ENCODE measurements around the gene RNASEH1.
A peak's percentile ranks its signal among the peaks of the same experiment; 100 is the strongest.

RNASEH1 gene

GRCh38 chr2:3585261-3586109, 27.4 kb upstream of the RNASEH1 start:
- Mint-ChIP-seq H3K27me3 (ENCODE audit: low read depth) (no peaks in the 10 kb centered on the region), H3K4me1 (no peaks in the 10 kb centered on the region), H3K27ac (peak overlapping the region; percentile 91 to 97 (median 94)), H3K4me3 (peak overlapping the region; percentile 34 to 61 (median 53)), H3K36me3 (ENCODE audit: low read depth) (peaks cover 51% of the 10 kb centered on the region), H3K9me3 (peaks cover 3% of the 10 kb centered on the region)
- no peak for TF ChIP-seq CTCF (IDR thresholded peaks at IDR 0.05; ENCODE audit: unreplicated experiment in 3 of 3)

- Mint-ChIP-seq H3K27me3 (ENCODE audit: low read depth) (no peaks in the 10 kb centered on the region), H3K4me1 (no peaks in the 10 kb centered on the region), H3K9me3 (peaks cover 2% of the 10 kb centered on the region), H3K27ac (peak overlapping the region; percentile 91 to 97 (median 94)), H3K4me3 (no peak overlapping the region), H3K36me3 (ENCODE audit: low read depth) (peaks cover 56% of the 10 kb centered on the region)
- TF ChIP-seq CTCF (IDR thresholded peaks at IDR 0.05; ENCODE audit: unreplicated experiment in 3 of 3), result no peak
Measured at GRCh38 chr2:3584608-3585260, 26.6 kb upstream of the RNASEH1 start.

GRCh38 chr2:3584076-3584475, 25.9 kb upstream of the RNASEH1 start:
- H3K4me1 Mint-ChIP-seq, result peaks cover 6% of the 10 kb centered on the region
- no peak overlapping the region for H3K4me3 Mint-ChIP-seq
- H3K27me3 Mint-ChIP-seq (ENCODE audit: low read depth), result no peaks in the 10 kb centered on the region
- no peaks in the 10 kb centered on the region for H3K9me3 Mint-ChIP-seq
- peak overlapping the region; percentile 68 to 94 (median 87) for H3K27ac Mint-ChIP-seq
- TF ChIP-seq CTCF (IDR thresholded peaks at IDR 0.05; ENCODE audit: unreplicated experiment in 3 of 3), result no peak
- H3K36me3 Mint-ChIP-seq (ENCODE audit: low read depth), result peaks cover 56% of the 10 kb centered on the region

- Mint-ChIP-seq H3K27ac (no peak overlapping the region), H3K9me3 (no peaks in the 10 kb centered on the region)
Measured at GRCh38 chr2:3581367-3582262, 23.5 kb upstream of the RNASEH1 start.

GRCh38 chr2:3580449-3580848, 22.3 kb upstream of the RNASEH1 start:
- Mint-ChIP-seq H3K4me1 (peaks cover 38% of the 10 kb centered on the region), H3K36me3 (ENCODE audit: low read depth) (peaks cover 74% of the 10 kb centered on the region), H3K27ac (no peak overlapping the region), H3K4me3 (peak overlapping the region in 1 of 3 experiments; percentile 23), H3K9me3 (no peaks in the 10 kb centered on the region), H3K27me3 (ENCODE audit: low read depth) (no peaks in the 10 kb centered on the region)
- TF ChIP-seq CTCF (IDR thresholded peaks at IDR 0.05; ENCODE audit: unreplicated experiment in 3 of 3), result no peak

More at GRCh38 chr2:3581367-3582262, 23.5 kb upstream of the RNASEH1 start:
- Mint-ChIP-seq H3K4me1 (peaks cover 28% of the 10 kb centered on the region), H3K36me3 (ENCODE audit: low read depth) (peaks cover 67% of the 10 kb centered on the region), H3K27me3 (ENCODE audit: low read depth) (no peaks in the 10 kb centered on the region), H3K4me3 (no peak overlapping the region)
- no peak for TF ChIP-seq CTCF (IDR thresholded peaks at IDR 0.05; ENCODE audit: unreplicated experiment in 3 of 3)
